ENCODE data around the gene TNFRSF19. TPM values are rescaled to one million over a fixed set of nuclear protein-coding genes. Genes with fewer than 3 reads are reported as not detected.

Gene TNFRSF19
- total RNA-seq, 2 experiments from 2014 or later: not detected

DNA sequence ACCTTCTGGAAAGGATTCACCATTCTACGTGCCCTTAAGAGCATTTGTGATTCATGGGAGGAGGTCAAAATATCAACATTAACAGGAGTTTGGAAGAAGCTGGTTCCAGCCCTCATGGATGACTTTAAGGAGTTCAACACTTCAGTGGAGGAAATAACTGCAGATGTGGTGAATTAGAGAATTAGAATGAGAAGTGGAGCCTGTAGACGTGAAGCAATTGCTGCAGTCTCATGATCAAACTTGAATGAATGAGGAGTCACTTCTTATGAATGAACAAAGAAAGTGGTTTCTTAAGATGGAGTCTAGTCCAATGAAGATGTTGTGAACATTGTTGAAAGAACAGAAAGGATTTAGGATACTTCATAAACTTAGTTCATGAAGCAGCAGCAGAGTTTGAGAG is 129.1 kb downstream of the TNFRSF19 start:
- no peak for DNase-seq (ENCODE audit: low spot score)
- H3K79me2 ChIP-seq (ENCODE audit: insufficient read depth, low read depth, low read length): no peaks in the 10 kb centered on the region
- TF ChIP-seq, protein P1, sequence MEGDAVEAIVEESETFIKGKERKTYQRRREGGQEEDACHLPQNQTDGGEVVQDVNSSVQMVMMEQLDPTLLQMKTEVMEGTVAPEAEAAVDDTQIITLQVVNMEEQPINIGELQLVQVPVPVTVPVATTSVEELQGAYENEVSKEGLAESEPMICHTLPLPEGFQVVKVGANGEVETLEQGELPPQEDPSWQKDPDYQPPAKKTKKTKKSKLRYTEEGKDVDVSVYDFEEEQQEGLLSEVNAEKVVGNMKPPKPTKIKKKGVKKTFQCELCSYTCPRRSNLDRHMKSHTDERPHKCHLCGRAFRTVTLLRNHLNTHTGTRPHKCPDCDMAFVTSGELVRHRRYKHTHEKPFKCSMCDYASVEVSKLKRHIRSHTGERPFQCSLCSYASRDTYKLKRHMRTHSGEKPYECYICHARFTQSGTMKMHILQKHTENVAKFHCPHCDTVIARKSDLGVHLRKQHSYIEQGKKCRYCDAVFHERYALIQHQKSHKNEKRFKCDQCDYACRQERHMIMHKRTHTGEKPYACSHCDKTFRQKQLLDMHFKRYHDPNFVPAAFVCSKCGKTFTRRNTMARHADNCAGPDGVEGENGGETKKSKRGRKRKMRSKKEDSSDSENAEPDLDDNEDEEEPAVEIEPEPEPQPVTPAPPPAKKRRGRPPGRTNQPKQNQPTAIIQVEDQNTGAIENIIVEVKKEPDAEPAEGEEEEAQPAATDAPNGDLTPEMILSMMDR (conservative IDR thresholded peaks at IDR 0.05; ENCODE audit: low read length): no peak
- TF ChIP-seq EZH2phosphoT487 (IDR thresholded peaks at IDR 0.05; ENCODE audit: borderline replicate concordance, low read depth, low read length): no peak
- no TSS peak for BruUV-seq (replicated peaks)
- no peaks in the 10 kb centered on the region for H3K9me3 ChIP-seq (ENCODE audit: low read length)
- intact Hi-C loops (cut with micrococcal nuclease; ENCODE audit: unreplicated experiment): no loop called here
- no peaks in the 10 kb centered on the region for H4K20me1 ChIP-seq (ENCODE audit: insufficient read depth, low read length)
- ChIA-PET POLR2A (no interaction called here), CTCF (ENCODE audit: unreplicated experiment) (no interaction called here)
- no peak overlapping the region for H3K27ac ChIP-seq (ENCODE audit: low read depth, low read length, poor library complexity, severe bottlenecking)
- H3K4me2 ChIP-seq (ENCODE audit: low read length): no peak overlapping the region
- H2AFZ ChIP-seq (ENCODE audit: low read length): no peak overlapping the region
- H3K4me3 ChIP-seq (ENCODE audit: low read depth, low read length, poor library complexity, severe bottlenecking): no peak overlapping the region
- H3K9me2 ChIP-seq (ENCODE audit: insufficient read depth, low read length): no peaks in the 10 kb centered on the region
- no peaks in the 10 kb centered on the region for H3K4me1 ChIP-seq (ENCODE audit: insufficient read depth, low read length, poor library complexity, severe bottlenecking)
- H3K36me3 ChIP-seq (ENCODE audit: insufficient read depth, low read length): no peaks in the 10 kb centered on the region

DNA sequence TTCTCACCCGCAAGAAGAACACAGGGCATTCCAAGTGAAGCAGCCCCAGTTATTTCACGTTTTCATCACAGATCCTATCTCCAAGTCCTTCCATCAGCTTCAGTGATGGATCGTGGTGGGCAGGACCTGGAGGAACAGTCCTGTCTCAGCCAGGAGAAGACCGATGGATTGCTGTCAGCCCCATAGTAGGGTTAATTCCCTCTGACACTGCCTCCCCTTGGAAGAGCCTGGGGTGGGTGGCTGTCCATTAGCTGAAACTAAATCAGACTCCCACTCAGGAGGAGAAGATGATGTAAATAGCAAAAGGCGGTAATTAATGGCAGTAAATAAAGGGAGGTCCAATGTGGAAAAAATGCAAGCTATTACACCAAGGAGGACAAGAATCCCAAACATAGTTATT is 131.0 kb downstream of the TNFRSF19 start:
- Histone ChIP-seq H3K79me2 (ENCODE audit: insufficient read depth, low read depth, low read length) (no peaks in the 10 kb centered on the region), H3K9me2 (ENCODE audit: insufficient read depth, low read length) (no peaks in the 10 kb centered on the region), H3K27ac (ENCODE audit: low read depth, low read length, poor library complexity, severe bottlenecking) (no peak overlapping the region), H3K4me2 (ENCODE audit: low read length) (no peak overlapping the region), H3K36me3 (ENCODE audit: insufficient read depth, low read length) (no peaks in the 10 kb centered on the region), H3K4me3 (ENCODE audit: low read depth, low read length, poor library complexity, severe bottlenecking) (no peak overlapping the region), H4K20me1 (ENCODE audit: insufficient read depth, low read length) (no peaks in the 10 kb centered on the region), H3K4me1 (ENCODE audit: insufficient read depth, low read length, poor library complexity, severe bottlenecking) (no peaks in the 10 kb centered on the region), H2AFZ (ENCODE audit: low read length) (no peak overlapping the region), H3K9me3 (ENCODE audit: low read length) (no peaks in the 10 kb centered on the region)
- ChIA-PET CTCF (ENCODE audit: unreplicated experiment) (no interaction called here), POLR2A (interaction anchor here (0.5 kb wide), 1 partner anchor 981 kb away, joined by 4 read pairs; no protein-coding TSS in a partner anchor)
- intact Hi-C loops (cut with micrococcal nuclease; ENCODE audit: unreplicated experiment): no loop called here
- TF ChIP-seq, protein P1 (conservative IDR thresholded peaks at IDR 0.05; ENCODE audit: low read length): no peak
- no peak for TF ChIP-seq EZH2phosphoT487 (IDR thresholded peaks at IDR 0.05; ENCODE audit: borderline replicate concordance, low read depth, low read length)
- DNase-seq (ENCODE audit: low spot score): no peak
- no TSS peak for BruUV-seq (replicated peaks)

DNA sequence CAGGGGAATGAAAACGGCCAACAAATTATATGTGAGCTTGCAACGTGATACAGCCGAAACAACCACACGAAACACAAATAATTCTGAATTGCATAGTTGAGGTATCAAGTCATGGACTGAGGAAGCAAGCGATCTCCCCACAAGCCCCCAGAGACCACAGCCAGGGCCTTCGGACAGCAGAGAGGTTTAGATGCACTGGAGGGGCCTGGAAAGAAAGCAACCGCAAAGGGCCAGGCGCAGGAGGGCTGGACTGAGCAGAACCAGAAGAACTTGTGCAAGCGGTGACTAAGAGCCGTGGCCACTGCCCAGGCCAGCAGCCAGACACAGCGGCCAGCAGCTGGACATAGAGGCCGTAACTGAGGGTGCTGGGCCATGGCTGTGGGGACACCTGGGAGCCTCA is 131.4 kb downstream of the TNFRSF19 start:
- Histone ChIP-seq H3K4me3 (ENCODE audit: low read depth, low read length, poor library complexity, severe bottlenecking) (no peak overlapping the region), H3K4me2 (ENCODE audit: low read length) (no peak overlapping the region), H2AFZ (ENCODE audit: low read length) (no peak overlapping the region), H3K4me1 (ENCODE audit: insufficient read depth, low read length, poor library complexity, severe bottlenecking) (no peaks in the 10 kb centered on the region), H3K79me2 (ENCODE audit: insufficient read depth, low read depth, low read length) (no peaks in the 10 kb centered on the region), H3K9me3 (ENCODE audit: low read length) (no peaks in the 10 kb centered on the region), H3K36me3 (ENCODE audit: insufficient read depth, low read length) (no peaks in the 10 kb centered on the region), H4K20me1 (ENCODE audit: insufficient read depth, low read length) (no peaks in the 10 kb centered on the region), H3K27ac (ENCODE audit: low read depth, low read length, poor library complexity, severe bottlenecking) (no peak overlapping the region), H3K9me2 (ENCODE audit: insufficient read depth, low read length) (no peaks in the 10 kb centered on the region)
- CTCF ChIA-PET (ENCODE audit: unreplicated experiment): no interaction called here
- DNase-seq (ENCODE audit: low spot score): no peak
- POLR2A ChIA-PET: interaction anchor here (0.5 kb wide), 1 partner anchor 981 kb away, joined by 4 read pairs; no protein-coding TSS in a partner anchor
- intact Hi-C loops (cut with micrococcal nuclease; ENCODE audit: unreplicated experiment): no loop called here
- no peak for TF ChIP-seq EZH2phosphoT487 (IDR thresholded peaks at IDR 0.05; ENCODE audit: borderline replicate concordance, low read depth, low read length)
- TF ChIP-seq, protein P1 (conservative IDR thresholded peaks at IDR 0.05; ENCODE audit: low read length): no peak
- BruUV-seq (replicated peaks): no TSS peak

All from OCI-LY7 (cell line).